GM21723 (cell line): Measurements from ENCODE around the gene TFR2.
A peak's percentile ranks its signal among the peaks of the same experiment; 100 is the strongest.

Experiments
- ATAC-seq: cut with Tn5 transposase; IDR thresholded peaks from one replicate; pipeline ENCODE4 v1.9.1; 2021; ENCODE audit warnings: mild to moderate bottlenecking, moderate library complexity; ENCODE audit not compliant: unreplicated experiment

The TFR2 gene

DNA sequence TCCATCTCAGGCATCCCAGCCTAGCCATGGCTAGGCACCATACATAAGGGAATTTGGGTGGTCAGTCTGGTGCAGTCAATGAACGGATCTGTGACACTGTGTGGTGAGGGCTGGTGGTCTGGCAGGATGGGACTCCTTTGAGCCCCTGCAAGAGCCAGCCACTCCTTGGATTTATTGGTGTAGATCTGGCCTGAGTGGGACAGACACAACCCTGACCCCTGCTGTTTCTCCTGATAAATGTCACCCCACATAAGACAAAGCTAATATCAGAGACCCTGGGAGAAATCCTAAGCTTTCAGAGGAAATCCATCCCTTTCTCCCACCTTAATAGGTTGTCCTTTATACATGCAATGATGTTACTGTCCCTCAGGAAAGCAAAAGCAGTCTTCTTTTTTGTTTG is 52.9 kb downstream of the TFR2 start:
- no peak for ATAC-seq

DNA sequence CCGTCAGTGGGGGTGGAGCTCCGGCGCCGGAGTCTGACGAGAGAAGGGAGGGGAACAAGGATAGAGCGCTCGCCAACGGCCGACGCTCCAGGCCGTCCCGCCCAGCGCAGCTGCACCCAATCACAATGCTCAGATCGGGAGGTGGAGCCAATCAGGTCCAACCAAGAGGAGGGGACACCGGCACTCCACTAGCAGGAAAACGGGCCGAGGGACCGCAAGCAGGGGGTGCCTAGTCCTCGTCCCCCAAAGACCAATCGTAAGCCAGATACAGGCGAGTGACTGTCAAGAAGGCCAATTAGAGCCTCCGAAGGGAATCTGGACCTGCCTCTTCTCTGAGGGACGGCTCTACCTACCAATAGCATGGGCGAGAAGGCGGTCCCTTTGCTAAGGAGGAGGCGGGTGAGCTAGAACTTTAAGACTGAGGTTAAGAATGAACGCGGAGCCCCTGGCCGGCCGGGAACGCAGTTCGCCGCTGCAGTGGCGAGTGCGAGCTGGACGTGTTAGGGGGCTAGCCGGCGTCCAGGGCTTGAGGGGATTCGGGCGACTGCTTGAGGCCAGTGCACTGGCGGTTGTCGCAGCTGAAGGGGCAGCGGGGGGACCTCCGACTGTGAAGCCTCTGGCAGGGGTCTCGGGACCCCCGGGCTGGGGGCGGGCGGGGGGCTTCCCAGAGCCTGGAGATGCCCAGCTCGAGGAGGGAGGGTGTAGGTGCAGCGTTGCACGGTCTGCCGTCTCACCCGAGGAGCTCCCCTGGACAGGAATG is 54.9 kb downstream of the TFR2 start, which contains the start of gene FBXO24:
FBXO24 (plus strand) TSS at position 63 of the 760 bp plus-strand sequence; CDS start at position 361, 298 bp downstream.
- peak; percentile 84 for ATAC-seq

DNA sequence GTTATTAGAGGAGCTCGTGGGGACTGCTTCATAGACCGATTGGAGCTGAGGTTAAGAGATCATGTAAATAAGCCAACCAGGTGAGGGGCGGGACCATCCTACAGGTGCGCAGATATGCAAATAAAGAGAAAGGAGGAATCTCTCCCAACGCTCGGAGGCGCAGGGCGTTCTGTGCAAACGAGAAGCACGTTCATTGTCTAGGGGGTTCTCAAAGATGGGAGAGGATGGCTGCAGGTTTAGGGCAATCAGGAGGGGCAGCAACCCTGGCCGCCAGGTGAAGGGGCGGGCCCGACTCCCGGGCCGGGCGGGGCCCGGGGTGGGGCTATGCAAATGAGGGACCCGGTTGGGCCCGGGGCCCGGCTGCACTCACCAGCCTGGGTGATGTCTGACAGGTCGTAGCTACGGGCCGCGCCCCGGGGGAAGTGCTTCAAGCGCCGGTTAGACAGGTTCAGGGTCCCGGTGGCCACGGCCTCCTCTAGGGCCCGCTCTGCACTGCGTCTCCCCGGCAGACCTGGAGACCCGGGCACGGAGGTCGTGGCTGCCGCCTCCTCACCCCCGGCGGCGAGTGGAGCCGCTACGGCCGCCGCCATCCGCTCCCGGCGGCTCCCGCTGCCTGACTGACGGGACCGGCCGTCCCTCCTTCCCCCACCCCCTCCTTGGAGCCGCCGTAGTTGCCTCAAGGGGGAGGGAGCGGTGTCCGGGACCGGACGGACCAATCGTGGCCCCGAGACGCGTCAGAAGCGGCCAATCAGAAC is 55.7 kb downstream of the TFR2 start, which contains the start of gene LRCH4:
LRCH4 (minus strand) TSS at position 619 of the 755 bp plus-strand sequence; CDS start at position 590, 29 bp downstream.
- ATAC-seq: peak; percentile 35

DNA sequence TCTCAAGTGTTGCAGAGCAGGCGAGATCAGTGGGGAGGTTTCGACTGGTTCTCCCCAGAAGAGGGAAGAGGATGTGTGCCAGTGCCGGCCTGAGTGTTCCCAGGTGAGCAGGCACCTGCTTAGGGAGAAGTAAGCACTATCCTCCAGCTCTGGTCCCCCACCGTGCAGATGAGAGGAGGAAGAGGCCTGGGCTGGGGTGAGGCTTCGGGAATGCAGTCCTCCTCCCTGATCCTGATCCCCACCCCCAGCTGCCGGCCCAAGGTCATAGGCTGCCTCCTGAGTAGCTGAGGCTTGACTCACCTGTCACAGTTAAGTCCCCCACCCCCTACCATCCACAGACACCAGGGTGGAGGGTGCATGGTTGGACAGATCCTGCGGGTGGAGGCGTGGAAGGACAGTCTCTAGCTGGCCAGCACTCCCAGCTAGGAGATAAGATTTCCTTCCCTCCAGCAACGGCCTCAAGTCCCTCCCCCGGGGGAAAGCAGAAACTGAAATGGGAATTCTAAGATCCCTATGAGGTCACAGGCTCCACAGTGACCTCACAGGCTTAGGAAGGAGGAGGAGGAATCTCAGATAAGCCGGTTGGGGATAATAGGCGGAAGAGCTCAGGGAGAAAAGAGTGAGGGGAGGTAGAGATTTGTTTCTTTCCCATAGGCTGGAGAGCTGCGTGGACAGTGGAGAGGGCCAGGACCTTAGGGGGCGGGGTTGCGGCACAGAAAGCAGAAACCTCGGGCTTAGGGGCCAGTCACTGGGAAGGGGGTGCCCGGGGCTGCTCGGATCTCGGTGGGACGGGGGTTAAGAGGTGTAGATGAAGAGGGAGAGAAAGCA is 56.5 kb downstream of the TFR2 start:
- no peak for ATAC-seq

DNA sequence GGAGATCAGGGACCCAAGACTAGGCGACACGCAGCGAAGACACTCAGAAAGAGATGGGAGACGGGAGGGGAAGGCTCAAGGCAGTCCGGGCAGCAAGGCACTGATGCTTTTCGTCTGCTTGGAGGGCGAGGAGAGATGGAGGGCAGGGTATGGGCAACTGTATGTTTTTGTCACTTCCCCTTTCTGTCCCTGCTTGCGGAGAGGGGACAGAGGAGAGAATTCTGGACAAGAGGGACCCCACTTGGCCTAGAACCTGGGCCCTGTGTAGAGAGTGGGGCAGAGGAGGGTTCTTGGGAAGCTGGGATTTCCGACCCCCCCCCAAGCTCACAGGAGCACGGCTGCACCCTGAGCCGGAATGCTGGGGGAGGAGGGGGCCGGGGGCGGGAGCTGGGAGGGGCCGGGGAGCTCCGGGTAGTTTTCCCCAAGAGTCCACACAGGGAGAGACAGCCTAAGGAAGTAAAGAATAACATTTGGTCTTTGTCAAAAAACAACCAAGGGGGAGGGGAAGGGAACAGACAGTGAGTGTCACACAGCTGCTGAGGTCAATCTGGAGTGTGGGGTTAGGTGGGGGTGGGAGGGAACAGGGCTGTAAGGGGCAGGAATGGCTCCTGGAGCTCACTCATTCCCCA is 57.2 kb downstream of the TFR2 start:
- ATAC-seq: no peak

DNA sequence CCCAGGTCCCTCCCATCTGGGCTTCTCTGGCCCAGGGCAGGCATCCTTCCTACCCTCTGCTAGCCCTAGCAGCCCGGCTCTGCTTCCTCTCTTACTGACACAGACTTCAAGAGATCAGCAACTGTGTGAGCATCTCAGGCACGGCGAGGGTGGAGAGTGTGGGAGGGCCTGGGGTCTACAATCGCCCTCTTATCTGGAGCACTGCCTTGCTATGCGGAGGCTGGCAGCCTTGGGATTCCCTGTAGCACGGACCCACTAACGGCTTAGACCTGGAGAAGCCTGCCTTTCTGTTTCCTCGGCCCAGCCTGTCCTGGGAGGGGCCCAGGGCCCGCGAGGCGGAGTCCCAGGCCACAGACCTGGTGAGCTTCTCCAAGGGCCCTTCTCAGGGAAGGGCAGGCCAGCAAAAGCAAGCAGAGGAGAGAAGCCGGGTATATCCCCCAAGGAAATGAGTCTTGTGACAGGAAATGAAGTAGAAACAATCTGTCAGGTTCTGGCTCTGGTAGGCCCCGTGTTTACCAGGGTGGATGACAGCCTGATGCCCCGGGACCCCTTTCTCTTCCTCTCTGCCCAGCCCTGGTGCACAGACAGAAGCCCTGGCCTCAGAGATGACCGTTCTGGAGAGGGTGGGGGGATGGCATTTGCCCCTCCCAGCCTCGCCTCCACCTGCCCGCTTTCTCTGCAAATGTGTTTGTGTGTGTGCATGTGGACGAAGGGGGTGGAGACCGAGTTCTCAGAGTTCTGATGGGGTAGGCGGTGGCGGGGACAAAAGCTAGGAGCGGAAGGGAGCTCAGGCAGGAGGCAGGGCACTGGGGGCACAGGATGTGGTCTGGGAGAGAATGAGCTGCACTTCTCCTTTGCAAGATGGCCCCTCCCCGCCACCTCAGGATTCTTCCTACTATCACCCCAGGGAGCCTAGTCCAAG is 58.0 kb downstream of the TFR2 start:
- no peak for ATAC-seq

DNA sequence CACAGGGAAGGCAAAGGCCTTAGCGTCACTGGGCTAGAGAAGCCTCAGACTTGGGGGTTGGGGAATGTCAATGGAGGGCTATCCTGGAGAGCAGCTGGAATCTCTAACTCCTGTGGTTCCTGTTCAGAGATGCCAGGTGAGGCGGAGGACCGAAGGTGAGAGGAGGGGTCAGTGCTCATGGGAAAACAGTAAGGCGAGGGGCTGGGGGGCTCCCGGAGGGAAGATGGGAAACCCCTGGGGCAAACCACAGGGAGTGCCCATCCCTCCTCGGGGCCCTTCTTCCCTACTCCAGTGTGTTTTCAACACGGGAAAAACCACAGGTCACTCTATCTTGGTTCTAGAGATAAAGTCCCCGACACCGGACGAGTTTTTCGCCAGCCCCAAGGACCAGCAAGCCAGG is 58.7 kb downstream of the TFR2 start:
- ATAC-seq: no peak

DNA sequence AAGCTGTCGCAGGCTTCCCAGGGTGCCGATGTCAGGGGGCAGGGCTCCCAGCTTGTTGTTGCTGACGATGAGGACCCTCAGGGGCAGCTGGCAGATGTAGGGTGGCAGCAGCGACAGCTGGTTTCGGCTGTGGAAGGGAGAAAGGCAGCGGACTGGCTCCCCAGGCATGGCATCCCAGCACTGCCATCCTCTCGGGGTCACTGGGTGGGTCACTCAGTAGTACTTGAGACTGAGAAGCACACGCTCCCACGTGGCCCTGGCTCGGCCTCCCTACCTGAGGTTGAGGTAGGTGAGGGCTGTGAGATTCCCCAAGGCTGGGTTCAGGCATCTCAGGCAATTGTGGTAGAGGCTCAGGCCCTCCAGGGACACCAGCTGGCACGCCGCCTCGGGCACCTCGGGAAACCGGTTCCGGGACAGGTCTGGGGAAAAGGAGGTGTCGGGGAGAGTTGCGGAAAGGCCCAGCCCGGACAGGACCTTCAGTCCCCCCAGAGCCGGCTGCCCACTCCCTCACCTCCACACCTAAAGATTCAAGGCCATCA is 59.2 kb downstream of the TFR2 start:
- ATAC-seq: no peak

DNA sequence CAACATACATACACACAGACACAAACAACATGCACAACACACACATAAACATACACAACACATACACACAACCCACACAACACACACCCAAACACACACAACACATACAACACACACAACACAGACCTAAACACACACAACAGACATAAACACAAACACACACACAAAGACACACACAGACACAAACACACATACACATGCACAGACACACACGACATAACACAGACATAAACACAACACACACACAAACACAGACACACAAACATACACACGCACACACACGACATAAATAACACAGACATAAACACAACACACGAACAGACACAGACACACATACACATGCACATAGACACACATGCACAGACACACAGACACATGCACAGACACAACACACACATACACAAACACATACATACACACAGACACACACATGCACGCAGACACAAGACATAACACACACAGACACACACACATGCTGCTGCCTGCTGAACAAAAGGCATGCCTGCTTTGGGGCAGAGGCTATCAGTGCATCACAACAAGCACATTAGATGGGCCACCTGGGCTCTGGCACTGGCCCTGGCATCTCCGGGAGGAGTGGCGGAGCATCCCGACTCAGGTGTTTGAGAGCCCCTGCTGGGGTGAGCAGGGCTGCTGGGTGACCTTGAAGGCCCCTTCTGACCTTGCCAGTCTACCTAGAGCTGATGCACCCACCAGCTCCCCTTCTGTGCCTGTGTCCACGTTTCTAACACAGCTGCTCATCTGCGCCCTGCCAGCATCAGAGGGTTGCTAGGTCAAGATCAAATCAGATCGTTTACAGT is 60.7 kb downstream of the TFR2 start:
- no peak for ATAC-seq

DNA sequence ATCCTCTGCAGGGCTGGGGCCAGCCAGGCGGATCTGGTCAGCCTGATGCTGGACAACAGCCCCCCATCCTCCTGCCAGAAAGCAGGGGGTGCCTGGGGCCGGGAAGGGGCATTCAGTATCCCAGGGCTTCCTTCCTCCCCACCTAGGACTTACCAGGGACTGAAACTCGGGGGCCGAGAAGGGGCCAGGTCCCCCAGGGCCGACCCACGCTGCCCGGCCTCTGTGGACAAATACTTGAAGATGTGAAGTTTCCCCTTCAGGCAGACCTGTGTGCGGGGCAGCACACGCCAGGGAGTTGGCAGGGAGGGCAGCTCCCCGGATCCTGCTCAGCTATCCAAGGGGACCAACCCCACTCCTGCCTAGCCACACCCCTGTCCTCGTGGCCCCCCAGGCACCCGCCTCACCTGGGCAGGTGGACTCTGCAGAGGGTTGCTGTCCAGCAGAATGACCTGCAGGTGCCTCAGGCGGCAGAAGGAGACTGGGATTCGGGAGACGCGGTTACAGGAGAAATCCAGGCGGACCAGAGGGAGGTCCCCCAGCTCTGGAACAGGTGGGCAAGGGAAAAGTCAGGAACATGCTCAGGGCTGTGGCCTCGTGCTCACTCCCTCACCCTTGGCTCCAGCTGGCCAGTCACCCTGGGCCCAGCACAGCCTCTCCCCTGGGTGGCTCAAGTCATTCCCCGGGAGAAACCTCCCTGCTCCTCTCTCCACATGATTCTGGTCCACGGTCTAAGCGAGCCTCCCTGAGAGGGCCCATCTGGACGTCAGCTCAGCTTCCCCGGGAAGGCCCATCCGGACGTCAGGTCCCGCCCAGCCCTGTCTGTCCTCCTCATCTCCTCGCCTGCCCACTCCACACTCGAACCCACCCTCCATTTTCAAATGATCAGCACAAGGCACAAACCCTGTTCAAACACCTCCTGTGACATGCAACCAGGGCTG is 62.8 kb downstream of the TFR2 start:
- ATAC-seq: no peak

DNA sequence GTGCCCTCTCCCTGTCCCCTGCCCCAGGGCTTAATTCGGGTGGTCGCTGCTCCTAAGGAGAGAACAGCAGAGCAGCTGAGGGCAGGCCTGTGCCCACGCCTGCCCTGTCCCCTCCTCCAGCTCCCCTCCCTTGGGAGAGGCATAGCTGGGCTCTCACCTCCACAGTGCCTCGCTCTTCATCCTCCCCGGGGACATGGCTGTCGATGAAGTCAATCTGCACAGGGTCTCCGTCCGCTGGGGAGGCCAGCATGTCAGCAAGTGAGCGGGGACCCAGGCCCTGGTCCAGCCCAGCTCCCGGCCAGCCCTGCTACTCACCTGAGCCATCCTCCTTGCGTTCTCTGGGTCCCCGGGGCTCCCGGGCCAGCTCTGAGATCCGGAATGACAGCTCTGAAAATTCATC is 63.8 kb downstream of the TFR2 start:
- ATAC-seq: no peak

DNA sequence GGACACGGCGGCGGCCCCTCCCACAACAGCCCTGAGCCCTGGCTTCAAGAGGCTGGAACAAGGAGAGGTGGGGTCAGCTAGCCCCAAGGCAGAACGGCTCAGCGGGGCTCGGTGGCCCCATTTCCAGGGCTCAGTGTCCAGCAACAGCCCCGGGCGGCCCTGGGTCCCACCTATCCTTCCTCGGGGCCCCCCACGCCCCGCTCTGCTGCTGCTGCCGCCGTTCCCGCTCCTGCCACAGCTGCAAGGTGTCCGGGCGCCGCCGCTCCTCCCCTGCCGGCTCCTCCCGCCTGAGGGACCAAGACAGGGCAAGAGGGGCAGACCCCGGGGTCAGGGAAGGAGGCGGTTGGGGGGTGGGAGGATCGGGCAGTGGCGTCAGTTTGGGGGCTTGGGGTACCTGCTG is 64.2 kb downstream of the TFR2 start:
- ATAC-seq: no peak

DNA sequence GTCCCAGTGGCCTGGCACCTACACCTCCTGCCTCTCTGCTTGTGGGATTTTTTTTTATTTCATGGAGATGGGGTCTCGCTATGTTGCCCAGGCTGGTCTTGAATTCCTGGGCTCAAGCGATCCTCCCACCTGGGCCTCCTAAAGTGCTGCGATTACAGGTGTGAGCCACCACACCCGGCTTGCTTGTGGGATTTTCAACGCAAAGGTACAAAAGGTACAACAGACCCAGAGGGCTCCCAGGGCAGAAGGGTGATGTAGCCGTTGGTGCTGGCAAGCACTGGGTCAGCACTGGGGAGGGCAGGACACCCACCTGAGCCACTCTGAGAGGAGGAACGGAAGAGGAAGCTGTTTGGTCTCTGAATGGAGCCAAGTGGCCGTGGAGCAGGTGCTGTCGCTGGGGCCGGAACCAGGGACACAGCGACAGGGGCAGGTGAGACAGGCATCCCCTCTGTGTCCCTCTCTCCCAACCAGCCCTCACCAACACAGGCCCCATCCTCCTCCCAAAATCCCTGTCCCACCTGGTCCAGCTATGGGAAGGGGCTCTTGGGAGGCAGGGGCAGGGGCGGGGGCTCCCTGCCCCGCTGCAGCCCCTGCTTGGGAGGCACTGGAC is 64.9 kb downstream of the TFR2 start:
- ATAC-seq: no peak

DNA sequence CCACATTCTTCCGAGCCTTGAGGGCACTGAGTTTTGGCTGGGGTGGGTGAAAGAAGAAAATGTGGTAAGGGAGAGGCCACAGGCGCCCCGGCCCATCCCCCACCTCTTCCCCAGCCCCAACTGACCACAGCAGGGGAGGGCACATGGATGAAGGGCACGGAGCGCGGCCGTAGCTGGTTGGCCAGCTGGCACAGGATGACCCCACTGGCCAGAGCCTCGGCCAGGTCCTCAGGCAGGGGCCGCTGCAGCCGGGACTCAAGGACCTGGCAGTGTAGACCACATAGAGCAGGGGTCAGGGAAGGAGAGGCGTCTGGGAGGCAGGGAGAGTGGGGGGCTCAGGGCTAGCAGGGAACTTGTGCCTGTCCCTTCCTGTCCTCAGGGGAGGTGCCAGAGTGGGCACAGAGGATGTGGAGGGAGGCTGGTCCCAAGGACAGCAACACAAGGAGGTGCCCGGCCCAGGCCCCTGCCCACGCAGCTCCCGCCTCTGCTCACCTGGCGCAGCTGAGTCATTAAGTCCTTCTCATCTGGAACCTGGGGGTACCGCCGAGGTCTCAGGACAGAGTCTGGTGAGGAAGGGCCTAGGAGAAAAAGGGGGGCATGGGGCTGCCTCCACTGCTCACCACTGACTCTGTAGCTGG is 65.5 kb downstream of the TFR2 start:
- ATAC-seq: no peak

DNA sequence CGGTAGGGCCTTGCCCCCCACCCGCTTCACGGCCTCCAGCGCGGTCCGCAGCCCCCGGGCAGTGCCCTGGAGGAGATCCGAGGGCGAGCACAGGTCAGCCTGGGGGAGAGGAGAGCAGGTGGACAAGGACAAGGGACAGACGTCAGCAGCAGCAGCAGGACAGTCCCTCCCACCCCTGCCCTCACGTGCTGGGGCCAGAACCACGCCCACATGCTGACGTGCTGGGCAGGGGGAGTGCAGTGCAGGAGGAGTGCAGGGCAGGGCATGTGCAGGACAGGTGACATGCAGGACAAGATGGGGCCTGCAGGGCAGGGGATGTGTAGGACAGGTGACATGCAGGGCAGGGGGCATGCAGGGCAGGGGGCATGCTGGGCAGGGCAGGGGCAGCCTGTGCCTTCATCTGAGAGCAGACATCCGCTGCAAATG is 66.1 kb downstream of the TFR2 start:
- ATAC-seq: no peak

DNA sequence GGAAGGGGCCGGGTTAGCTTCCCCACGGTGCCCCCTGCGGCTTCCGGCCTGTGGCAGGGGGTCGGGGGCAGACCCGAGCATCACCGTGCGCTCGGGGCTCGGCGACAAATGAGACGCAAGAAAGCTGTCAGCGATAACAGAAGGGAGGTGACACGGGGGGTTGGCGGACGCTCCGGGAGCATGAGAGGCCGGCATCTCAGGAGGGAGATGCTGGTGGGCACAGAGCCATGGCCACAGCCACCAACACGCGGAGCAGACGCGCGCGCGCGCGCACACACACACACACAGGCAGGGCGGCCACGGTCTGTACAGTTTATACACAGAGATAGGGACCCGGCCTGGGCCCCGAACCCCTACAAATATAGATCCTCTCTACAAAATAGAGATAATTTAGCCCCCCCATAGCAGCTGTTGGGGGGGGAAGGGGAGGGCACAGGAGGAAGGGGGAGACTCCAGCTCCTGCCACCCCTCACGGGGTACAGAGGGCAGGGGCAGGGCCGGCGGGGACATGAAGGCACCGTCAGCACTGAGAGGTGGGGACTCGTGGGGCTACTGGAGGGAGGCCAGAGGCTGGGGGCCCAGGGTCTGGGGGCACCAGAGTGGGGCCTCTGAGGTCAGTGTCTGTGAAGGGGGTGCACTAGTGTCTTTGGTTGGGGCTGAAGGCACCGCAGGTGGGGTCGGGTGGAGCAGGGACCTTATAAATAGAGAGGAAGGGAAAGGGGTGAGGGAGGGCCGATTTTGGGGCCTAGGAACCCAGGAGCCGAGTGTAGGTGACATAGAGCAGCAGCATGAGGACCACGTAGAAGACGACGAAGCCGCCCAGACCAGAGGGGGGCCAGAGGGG is 66.8 kb downstream of the TFR2 start:
- ATAC-seq: no peak
